ENCODE data around the gene EPB41. TPM values are rescaled to one million over a fixed set of nuclear protein-coding genes. Genes with fewer than 3 reads are reported as not detected.

EPB41 gene
- total and polyA plus RNA-seq, 2 donors (not counting 3 experiments of a cell fraction or from before 2014, with no cell fraction given): 22.3 to 45.7 TPM

DNA sequence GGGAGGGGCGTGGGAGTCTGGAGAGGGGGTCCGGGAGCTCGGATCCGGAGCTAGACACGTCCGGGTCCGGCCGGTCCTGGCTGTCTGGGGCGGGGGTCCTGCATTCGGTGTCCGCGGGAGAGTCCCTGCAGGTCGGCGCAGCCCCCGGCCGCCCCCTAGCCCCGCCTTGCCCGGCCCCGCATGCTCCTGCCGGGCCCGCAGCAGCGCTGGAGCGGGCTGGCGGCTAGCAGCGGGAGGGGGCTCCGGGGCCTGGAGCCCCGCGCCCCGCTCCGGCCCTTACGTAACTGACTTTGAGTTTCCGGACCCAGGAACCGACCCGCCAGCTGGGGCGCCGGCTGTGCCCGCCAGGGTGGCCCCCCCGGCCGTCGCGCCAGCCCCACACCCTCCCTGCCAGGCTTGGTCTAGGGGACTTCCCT lies 26.9 kb upstream of the EPB41 start:
- Histone ChIP-seq H3K9ac (replicated peaks; ENCODE audit: extremely low read depth, insufficient read depth, low read length) (peak overlapping the region; percentile 88), H3K4me1 (ENCODE audit: control insufficient read depth, extremely low read depth, insufficient read depth, low read length) (peaks cover 28% of the 10 kb centered on the region), H3K79me2 (ENCODE audit: control insufficient read depth, insufficient read depth, low read length) (peaks cover 3% of the 10 kb centered on the region), H3K4me2 (ENCODE audit: insufficient read depth, low read length) (peak overlapping the region; percentile 91), H3K36me3 (ENCODE audit: control insufficient read depth in 2 of 2, extremely low read depth in 1 of 2, insufficient read depth in 2 of 2, low read length in 2 of 2) (peaks cover 0 to 2% of the 10 kb centered on the region in 2 experiments), H3K4me3 (replicated peaks in 1 of 3; ENCODE audit: insufficient read depth in 1 of 3, low read depth in 1 of 3, low read length in 3 of 3) (peak overlapping the region; percentile 68 to 92 (median 84)), H3K27me3 (ENCODE audit: control insufficient read depth in 2 of 2, insufficient read depth in 2 of 2, low read length in 2 of 2) (no peaks in the 10 kb centered on the region), H2AFZ (ENCODE audit: low read depth, low read length) (peak overlapping the region; percentile 97), H4K20me1 (replicated peaks; ENCODE audit: control insufficient read depth, extremely low read depth, insufficient read depth, low read length) (no peaks in the 10 kb centered on the region), H3K9me3 (replicated peaks; ENCODE audit: control insufficient read depth, insufficient read depth, low read length) (no peaks in the 10 kb centered on the region), H3K27ac (ENCODE audit: insufficient read depth, low read depth, low read length) (peak overlapping the region; percentile 57), H3K9me1 (replicated peaks; ENCODE audit: control insufficient read depth, extremely low read depth, insufficient read depth, low read length) (no peaks in the 10 kb centered on the region)
- dilution Hi-C loops (cut with MboI; ENCODE audit: extremely low pct_ligation_motif_present, low sequenced_read_pairs): no loop called here
- no TSS peak for BruUV-seq (replicated peaks)
- peak; percentile 31 for FAIRE-seq
- DNase-seq (ENCODE audit: low read depth, low spot score): no peak
- CTCF ChIA-PET: interaction anchor here (1.2 to 2.7 kb wide), 5 partner anchors 10 to 315 kb away, joined by 3 to 17 read pairs (median 5); partner anchors contain the start of gene EPB41
- POLR2A ChIA-PET: no interaction called here
- intact Hi-C loops (cut with micrococcal nuclease): loop anchor here (1.0 kb wide), 3 partner anchors 11 to 294 kb away; partner anchors contain the start of genes EPB41 and SRSF4
- no peak for TF ChIP-seq POLR2A (IDR thresholded peaks at IDR 0.05; ENCODE audit: low read depth, low read length)
- TF ChIP-seq EZH2 (IDR thresholded peaks at IDR 0.05; ENCODE audit: borderline replicate concordance, low read depth, low read length, severe bottlenecking): no peak

DNA sequence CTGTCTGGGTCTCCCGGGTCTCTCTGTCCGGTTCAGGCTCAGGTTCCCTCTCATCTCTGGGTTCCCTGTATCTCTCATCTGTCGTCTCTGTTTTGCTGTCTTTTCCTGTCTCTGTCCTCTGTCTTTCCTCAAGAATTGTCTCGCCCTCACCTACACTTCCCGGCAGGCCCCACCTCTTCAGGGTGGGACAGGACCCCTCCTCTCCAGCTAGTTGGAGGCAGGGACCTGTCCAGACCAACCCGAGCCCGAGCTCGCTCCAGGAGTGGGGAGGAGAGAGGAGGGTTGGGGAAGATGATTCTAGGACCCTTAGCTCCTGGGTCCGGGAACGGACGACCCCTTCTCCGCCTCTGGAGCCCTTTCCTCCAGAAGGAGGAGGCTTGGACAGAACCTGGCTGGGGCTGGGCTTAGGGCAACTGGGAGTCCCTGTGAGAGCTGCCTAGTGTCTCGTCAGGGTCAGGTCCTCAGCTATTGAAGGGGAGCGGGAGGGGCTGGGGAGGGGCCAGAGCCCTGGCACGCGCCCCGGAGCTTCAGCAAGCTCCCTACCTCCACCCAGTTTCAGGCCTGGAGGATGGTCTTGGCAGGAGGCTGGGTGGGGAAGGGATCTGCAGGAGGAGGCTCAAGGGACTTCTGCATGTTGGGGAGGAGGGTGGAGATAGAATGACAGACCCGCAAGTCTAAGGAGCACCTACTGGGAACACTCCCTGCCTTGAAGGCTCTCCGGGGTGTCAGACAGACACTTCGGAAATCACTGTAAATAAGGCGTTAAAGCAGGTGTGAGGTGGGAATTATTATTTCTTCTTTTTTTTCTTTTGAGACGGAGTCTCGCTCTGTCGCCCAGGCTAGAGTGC lies 26.3 kb upstream of the EPB41 start:
- CTCF ChIA-PET: interaction anchor here (1.2 to 2.7 kb wide), 5 partner anchors 11 to 315 kb away, joined by 3 to 17 read pairs (median 5); partner anchors contain the start of gene EPB41
- Histone ChIP-seq H4K20me1 (replicated peaks; ENCODE audit: control insufficient read depth, extremely low read depth, insufficient read depth, low read length) (no peaks in the 10 kb centered on the region), H3K9me1 (replicated peaks; ENCODE audit: control insufficient read depth, extremely low read depth, insufficient read depth, low read length) (no peaks in the 10 kb centered on the region), H3K4me3 (replicated peaks in 1 of 3; ENCODE audit: insufficient read depth in 1 of 3, low read depth in 1 of 3, low read length in 3 of 3) (peak overlapping the region; percentile 68 to 92 (median 84)), H3K79me2 (ENCODE audit: control insufficient read depth, insufficient read depth, low read length) (peaks cover 3% of the 10 kb centered on the region), H2AFZ (ENCODE audit: low read depth, low read length) (peak overlapping the region; percentile 97), H3K27ac (ENCODE audit: insufficient read depth, low read depth, low read length) (peak overlapping the region; percentile 30), H3K4me2 (ENCODE audit: insufficient read depth, low read length) (peak overlapping the region; percentile 91), H3K9ac (replicated peaks; ENCODE audit: extremely low read depth, insufficient read depth, low read length) (peak overlapping the region; percentile 88), H3K9me3 (replicated peaks; ENCODE audit: control insufficient read depth, insufficient read depth, low read length) (no peaks in the 10 kb centered on the region), H3K4me1 (ENCODE audit: control insufficient read depth, extremely low read depth, insufficient read depth, low read length) (peaks cover 28% of the 10 kb centered on the region), H3K36me3 (ENCODE audit: control insufficient read depth in 2 of 2, extremely low read depth in 1 of 2, insufficient read depth in 2 of 2, low read length in 2 of 2) (peaks cover 0 to 2% of the 10 kb centered on the region in 2 experiments), H3K27me3 (ENCODE audit: control insufficient read depth in 2 of 2, insufficient read depth in 2 of 2, low read length in 2 of 2) (no peaks in the 10 kb centered on the region)
- FAIRE-seq (peak; percentile 59), DNase-seq (ENCODE audit: low read depth, low spot score) (peak; percentile 44)
- dilution Hi-C loops (cut with MboI; ENCODE audit: extremely low pct_ligation_motif_present, low sequenced_read_pairs): no loop called here
- intact Hi-C loops (cut with micrococcal nuclease): loop anchor here (1.0 kb wide), 3 partner anchors 10 to 293 kb away; partner anchors contain the start of genes EPB41 and SRSF4
- BruUV-seq (replicated peaks): TSS peak; percentile 10
- POLR2A ChIA-PET: no interaction called here
- TF ChIP-seq MYC (IDR thresholded peaks at IDR 0.05; ENCODE audit: low read depth, low read length): no peak
- TF ChIP-seq, protein P1, sequence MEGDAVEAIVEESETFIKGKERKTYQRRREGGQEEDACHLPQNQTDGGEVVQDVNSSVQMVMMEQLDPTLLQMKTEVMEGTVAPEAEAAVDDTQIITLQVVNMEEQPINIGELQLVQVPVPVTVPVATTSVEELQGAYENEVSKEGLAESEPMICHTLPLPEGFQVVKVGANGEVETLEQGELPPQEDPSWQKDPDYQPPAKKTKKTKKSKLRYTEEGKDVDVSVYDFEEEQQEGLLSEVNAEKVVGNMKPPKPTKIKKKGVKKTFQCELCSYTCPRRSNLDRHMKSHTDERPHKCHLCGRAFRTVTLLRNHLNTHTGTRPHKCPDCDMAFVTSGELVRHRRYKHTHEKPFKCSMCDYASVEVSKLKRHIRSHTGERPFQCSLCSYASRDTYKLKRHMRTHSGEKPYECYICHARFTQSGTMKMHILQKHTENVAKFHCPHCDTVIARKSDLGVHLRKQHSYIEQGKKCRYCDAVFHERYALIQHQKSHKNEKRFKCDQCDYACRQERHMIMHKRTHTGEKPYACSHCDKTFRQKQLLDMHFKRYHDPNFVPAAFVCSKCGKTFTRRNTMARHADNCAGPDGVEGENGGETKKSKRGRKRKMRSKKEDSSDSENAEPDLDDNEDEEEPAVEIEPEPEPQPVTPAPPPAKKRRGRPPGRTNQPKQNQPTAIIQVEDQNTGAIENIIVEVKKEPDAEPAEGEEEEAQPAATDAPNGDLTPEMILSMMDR (IDR thresholded peaks at IDR 0.05; ENCODE audit: extremely low read depth in 1 of 2, insufficient read depth in 1 of 2, low read depth in 1 of 2, low read length in 2 of 2): no peak
- TF ChIP-seq POLR2AphosphoS5 (IDR thresholded peaks at IDR 0.05; ENCODE audit: insufficient read depth, low read depth, low read length): no peak
- no peak for TF ChIP-seq EZH2 (IDR thresholded peaks at IDR 0.05; ENCODE audit: borderline replicate concordance, low read depth, low read length, severe bottlenecking)
- TF ChIP-seq JUN (IDR thresholded peaks at IDR 0.05; ENCODE audit: borderline replicate concordance, insufficient read depth, insufficient read length, low read depth): no peak

Measured in endothelial cell of umbilical vein (primary cell).